Endometrial microvascular endothelial cells (primary cell): ENCODE measurements around the gene CCDC60. TPM values are rescaled to one million over a fixed set of nuclear protein-coding genes. Genes with fewer than 3 reads are reported as not detected.

Source experiments
- in situ Hi-C: cut with HindIII; loops from 2 replicates; pipeline ENCODE4 v1.10.0; 2017; ENCODE audit warnings: low sequenced_read_pairs, low pct_unique_long_range_greater_than_20kb; ENCODE audit errors: inconsistent ontology term
- total RNA-seq: library from RNA; depleted of rRNA; stranded (reverse); fragments of >200 nt; gene quantifications from one replicate; pipeline ENCODE4 v1.2.3, GENCODE V29; 2015; ENCODE audit errors: inconsistent ontology term

CCDC60 gene
- total RNA-seq, 1 donor from 2014 or later, result not detected

DNA sequence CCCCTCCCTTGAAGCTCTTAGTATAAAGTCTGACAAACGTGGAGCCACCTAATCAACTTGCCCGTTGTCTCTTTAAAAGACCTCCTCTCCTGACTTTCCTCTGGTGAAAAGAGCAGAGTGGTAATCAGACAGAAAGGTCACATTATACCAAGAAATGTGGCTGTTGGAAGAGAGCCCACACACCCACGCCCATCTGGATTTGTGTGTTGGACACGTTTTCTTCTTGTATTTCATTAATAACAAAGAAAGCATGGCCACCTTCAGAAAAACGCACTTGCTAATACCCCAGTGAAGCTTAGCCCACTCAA is 41.3 kb downstream of the CCDC60 start:
- in situ Hi-C loops, result no loop called here

- in situ Hi-C loops, result no loop called here
Observed at GRCh38 chr12:119378903-119379302, 44.4 kb downstream of the CCDC60 start.

- in situ Hi-C loops, result no loop called here
Observed at GRCh38 chr12:119381471-119382235, 47.1 kb downstream of the CCDC60 start.

- in situ Hi-C loops, result no loop called here
Observed at GRCh38 chr12:119383206-119383605, 48.7 kb downstream of the CCDC60 start.

GRCh38 chr12:119384340-119384739 is 49.8 kb downstream of the CCDC60 start:
- in situ Hi-C loops, result no loop called here

GRCh38 chr12:119385659-119386058 is 51.1 kb downstream of the CCDC60 start:
- in situ Hi-C loops, result no loop called here

- in situ Hi-C loops, result no loop called here
Observed at GRCh38 chr12:119389687-119390086, 55.2 kb downstream of the CCDC60 start.

DNA sequence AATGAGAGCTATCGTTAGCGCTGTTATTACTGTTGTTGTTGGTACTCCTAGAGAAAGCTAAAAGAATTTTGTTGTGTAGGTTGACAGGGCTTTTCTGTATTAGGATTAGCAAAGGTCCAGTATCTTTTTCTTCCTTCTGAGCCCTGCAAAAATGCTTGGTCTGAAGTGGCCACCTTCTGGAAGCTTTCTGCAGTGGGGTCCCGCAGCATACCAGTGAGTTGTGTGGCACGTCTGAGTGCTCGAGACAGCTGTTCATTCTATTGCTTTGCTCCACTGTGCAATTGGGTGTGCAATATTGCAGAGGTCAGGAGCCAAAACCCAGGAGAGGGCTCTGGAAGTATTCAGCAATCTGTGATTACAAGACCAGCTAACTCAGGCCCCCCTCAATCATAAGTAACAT is 57.1 kb downstream of the CCDC60 start:
- in situ Hi-C loops, result no loop called here

DNA sequence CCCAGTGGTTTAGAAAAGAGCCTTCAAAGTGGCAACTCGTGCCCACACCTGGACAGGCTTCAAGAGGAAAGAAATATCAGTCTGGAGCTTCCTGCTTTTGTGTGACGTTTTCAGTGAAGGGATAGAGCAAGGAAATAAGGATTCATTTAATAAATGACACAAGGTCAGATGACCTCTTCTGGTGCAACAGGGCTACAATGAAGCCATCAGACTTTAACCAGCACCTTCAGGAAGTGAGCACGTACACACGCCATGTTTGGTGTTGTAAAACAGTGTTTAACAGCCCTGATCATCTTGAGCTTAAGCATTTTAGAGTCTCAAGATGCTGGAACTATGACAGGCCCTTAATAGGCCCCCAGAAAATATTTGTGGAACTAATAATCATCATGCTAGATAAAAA is 59.1 kb downstream of the CCDC60 start:
- in situ Hi-C loops, result no loop called here

- in situ Hi-C loops, result no loop called here
Observed at GRCh38 chr12:119397540-119397939, 63.0 kb downstream of the CCDC60 start.

GRCh38 chr12:119398190-119398589 is 63.7 kb downstream of the CCDC60 start:
- in situ Hi-C loops, result no loop called here

DNA sequence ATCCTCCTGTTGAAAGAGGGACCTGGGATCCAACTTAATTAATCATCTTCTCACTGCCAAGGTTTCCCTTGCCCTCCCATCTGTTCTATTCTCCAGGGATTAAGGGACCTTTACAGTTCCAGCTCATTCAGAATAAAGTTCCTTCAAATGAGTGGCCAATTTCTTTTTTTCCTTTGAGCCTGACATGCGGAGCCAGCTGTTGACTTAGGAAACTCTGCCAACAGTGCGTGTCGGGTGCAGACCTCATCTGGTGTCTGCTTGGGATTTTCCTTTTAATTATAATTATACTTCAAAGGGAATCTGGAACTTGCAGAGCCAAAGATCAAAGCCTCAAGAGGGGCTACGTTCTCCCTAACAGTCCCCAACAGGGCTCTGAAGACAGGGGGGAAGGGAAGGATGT is 64.8 kb downstream of the CCDC60 start:
- in situ Hi-C loops, result no loop called here

GRCh38 chr12:119406308-119406707 is 71.8 kb downstream of the CCDC60 start:
- in situ Hi-C loops, result no loop called here

DNA sequence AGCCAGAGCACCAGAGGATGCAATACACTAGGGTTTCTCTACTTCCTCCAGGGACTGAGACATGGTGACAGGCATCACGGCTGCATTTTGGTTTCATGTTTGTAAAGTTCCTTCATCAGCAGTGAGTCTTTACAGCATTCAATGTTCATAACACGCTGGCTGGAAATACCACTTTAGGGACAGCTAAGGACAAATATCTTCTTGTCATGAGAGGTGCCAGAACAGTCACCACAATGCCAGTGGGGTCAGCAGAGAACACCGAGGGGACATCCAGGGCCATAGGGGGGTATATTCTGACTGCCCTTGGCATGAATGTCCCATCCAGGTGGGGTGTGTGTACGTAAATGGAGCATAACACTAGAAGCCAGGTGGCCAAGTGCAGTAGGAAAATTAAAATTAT is 72.3 kb downstream of the CCDC60 start:
- in situ Hi-C loops, result no loop called here

DNA sequence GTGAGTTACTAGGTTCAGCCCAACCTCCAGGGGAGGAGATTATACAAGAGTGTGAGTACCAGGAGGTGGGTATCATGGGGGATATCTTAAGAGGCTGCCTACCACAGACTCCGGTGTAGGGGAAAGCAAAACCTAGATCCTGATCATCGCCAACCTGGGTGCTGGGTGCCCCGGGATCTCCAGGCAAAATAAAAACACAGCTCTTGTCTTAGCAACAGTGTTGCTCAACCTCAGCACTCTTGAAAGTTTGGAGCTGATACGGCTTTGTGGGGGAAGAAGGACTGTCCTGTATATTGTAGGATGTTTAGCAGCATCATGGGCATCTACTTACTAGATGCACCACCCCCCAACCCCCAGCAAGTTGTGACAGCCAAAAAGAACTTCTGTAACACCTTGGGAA is 74.5 kb downstream of the CCDC60 start:
- in situ Hi-C loops, result no loop called here

DNA sequence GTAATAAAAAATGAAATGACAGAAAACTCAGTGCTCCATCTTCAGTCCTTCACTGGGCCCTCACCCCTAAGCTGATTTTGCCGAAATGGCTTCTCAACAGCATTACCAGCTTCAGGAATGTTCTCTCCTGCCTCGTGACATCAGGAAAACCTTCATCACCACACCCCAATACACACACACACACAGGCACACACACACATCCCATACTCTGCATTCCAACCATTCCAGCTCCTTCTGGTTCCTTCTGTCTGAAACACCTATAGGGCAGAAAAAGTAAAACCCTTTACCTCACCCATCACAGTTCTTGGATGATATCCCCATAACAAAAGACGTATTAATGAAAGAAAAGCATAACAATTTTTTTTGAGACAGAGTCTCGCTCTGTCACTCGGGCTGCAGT is 75.9 kb downstream of the CCDC60 start:
- in situ Hi-C loops, result no loop called here

GRCh38 chr12:119412306-119412705 is 77.8 kb downstream of the CCDC60 start:
- in situ Hi-C loops, result no loop called here

DNA sequence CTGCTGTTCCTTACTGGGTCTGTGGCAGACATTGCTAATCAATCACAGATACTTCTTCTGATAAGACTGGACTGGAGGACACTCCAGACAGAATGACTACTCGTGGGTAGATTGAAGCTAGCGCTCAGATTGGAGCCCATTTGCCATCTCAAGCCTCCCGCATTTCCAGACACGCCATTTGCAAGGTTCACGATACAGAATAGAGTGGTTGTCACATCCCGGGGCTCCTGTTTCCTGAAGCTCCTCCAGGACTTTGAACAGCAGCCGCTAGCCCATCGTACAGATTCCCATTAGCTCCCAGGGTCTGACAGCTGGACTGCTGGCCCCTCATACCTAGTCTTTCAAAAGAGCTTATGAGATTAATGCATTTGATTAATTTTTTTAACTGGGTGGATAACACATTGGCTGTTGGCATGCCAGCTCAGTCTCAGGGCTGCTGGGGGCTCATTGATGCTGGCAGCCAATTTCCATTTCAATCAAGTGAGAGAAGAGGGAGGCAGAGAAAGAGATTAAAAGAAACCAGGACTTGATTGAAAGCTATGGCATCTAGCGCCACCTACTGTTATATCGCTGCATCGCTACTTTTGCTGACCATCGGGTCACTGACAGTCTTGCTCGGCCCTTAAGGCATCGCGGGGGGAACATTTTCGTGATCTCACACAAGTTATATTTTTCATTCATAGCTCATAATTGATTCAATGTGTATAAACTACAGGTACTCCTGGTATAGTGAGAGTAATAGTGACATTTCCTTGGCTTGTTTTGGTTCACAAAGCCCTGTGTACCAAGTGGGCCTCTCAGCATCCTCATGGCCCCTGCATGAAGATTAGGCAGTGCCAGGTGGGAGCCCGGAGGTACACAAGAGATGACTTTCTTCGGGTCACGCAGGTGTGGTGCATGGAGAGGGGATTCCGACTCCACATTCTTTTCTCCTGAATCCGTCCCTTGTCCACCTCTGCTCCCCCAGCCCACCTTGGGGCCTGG is 78.6 kb downstream of the CCDC60 start:
- in situ Hi-C loops, result no loop called here

- in situ Hi-C loops, result no loop called here
Observed at GRCh38 chr12:119415714-119416113, 81.2 kb downstream of the CCDC60 start.

- in situ Hi-C loops, result no loop called here
Observed at GRCh38 chr12:119417440-119417839, 82.9 kb downstream of the CCDC60 start.
